ENCODE measurements around the gene GLI3.
A peak's percentile ranks its signal among the peaks of the same experiment; 100 is the strongest.

Gene GLI3

DNA sequence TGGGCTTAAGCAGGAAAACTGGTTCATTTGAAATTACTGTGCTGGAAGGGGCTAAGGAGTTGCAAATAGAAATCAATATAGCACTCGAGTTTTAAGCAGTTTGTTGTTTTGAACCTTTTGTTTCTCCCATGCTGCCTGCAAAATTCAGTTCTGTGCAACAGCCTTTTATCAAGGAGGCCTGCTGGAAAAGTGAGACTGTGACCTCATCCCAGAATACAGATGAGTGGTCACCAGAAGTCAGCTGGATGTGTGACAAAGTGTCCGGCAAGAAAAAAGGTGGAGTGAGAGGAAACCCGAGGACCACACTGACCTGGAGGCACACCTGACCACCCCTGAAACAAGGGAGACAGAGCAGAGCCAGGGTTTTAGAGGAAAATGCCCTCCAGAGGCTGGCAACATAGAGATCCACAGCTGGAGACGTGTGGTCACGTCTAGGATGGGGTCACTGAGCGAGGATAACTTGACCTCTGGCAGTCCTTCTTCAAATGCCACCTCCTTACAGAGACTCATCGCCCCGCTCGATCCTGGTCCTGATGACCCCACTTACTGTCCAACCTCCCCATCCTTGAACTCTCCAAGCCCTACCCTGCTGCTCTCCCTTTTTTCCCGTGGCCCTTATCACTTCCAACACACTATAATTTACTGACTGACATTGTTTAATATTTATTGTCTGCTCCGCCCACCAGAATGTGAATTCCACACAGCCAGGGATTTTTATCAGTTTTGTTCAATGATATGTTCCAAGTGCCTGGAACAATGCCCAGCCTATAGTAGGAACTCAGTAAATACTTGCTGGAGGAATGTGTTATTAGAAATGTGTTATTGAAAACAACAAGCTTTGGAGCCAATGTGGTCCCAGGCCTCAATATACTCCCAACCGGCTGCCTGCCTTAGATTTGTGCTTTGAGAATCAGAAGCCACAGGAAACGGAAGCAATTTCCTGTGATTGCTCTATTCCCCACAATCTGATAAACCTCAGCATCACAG, 243.8 kb downstream of the GLI3 start:
- no peak for DNase-seq

DNA sequence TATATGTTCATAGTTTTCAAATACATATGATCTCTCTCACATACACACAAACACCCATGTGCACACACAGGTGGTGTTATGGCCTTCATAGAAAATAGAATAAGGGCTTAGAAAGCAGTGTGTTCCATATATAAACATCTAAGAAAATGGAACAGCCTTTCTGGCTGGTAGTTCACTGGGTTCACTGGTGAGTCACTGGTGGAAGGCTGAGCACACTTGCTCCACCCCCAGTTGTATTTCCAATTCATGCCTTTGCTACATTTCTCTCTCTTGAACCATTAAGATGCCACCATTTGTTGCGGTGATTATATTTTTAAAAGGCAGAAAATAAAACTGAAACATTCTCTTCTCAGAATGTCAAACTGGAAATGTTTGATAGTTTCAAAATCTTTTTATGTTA, 252.1 kb downstream of the GLI3 start:
- no peak for DNase-seq

DNA sequence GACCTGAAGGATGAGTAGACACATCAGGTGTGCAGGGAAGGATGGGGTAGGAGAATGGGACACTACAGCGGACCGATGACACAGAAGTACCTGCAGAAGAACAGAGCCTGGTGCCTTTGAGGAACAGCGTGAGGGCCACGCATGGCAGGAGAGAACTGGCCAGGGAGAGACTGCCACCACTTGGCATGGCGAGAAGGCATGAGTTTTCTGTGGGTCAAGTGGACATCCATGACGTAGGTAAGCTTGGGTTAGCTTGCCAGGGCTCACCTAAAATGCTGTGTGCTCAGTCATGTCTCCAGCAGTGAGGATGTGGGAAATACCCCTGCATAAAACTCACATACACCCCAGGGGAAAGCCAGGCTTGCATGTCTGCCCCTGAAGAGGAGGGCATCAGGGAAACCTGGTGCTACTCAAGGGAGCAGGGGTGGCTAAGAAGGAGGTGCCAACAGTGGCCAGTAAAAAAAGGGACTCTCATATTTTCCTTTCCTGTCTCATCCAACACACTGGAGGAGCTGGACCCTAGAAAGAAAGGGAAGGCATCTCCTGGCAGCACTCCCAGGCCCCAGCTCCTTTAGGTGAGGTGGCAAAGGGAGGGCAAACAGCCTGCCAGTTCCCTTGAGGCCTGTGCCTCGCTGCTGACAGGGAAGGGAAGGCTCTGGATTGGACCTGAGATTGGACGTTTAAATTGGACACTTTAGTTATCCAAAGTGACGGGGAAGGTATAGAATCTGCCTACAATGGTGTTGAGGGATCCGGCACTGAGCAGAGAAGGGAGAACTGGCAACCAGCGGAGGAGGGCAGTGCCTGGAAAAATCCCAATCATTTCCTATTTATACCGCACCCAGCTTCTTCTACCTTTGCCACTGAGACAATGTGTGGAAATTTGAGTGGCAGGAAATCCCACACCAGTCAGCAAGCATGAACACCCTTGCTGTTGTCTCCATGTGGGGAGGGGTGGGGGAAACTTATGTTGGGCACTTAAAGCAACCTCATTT, 255.7 kb downstream of the GLI3 start:
- DNase-seq: no peak

DNA sequence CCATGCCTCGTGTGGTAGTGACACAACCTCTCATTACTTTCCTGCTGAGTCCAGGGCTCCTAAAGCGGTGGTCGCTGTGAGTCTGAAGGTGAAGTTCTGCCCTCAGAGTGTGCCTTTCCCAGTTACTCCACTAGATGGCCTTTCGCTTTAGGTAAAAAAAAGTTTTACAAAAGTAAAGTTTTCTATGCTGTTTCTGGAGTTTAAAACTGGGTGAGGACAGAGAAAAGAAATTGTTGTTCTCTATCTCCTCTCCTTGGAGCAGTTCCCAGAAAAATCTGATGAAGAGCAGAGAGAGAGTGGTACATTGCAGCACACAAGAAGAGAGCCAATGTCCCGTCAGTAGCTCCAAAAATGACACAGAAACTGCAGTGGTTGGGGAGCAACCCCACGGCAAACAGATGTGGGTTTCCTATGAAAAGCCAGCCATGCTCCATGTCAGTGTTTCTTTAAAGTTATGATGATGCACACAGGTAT, 257.1 kb downstream of the GLI3 start:
- DNase-seq: peak; percentile 30

DNA sequence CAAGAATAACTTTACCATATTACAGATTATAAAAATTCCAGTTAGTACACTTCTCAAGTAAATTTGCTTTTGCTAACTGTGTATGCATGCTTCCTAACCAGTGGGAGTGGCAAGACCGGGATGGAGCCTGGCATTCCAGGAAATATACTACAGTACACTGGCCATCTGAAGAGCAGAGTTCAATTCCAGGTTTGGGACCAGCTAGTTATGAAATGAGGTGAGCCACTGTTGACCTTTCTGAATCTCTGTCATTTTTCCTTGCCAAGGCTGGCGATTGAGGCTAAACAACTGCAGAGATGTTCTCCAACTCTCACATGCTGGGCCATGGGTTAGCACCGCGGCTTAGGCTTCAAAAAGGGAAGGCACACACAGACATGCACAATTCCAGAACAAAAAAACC, 258.2 kb downstream of the GLI3 start:
- no peak for DNase-seq

DNA sequence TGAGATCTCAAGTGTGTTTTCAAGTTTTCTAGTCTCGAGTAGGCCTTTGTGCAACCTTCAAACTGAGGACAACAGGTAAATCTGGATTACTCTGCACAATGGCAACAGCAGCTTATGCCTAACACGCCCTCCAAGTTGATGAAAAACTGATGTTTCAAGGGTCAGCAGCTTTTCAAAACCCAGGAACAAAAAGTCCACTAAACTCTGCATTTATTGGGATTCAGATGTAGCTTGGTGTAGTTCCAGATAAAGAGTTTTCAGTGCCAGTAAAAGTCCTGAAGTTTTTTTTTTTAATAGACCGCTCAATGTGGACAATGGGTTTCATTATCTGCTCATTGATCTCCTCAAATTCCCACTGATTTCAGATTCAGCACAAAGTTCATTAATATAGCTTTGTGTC, 259.3 kb downstream of the GLI3 start:
- DNase-seq: no peak

DNA sequence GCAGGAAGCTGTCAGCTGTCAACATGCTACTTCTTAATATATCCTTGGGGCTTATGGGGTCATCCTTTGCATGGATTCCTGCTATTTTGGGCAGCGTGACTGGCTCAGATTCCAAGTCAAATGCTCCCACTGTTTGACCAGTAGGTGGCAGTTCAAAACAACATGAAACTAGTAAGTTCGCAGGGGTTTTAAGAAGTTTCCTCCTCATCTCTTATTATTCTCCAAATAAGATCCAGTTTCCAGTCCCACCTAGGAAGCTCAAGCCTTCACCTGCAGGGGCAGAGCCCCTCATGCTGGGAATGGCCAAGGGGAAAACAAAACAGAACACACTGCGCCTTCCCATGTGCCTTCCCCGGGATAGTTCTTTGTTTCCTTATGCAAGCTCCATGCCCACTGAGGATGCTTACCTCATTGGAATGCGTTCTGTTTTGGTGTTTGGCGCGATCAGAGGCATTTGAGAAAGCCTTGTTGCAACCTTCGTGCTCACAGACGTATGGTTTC, 259.8 kb downstream of the GLI3 start:
- peak; percentile 39 for DNase-seq

DNA sequence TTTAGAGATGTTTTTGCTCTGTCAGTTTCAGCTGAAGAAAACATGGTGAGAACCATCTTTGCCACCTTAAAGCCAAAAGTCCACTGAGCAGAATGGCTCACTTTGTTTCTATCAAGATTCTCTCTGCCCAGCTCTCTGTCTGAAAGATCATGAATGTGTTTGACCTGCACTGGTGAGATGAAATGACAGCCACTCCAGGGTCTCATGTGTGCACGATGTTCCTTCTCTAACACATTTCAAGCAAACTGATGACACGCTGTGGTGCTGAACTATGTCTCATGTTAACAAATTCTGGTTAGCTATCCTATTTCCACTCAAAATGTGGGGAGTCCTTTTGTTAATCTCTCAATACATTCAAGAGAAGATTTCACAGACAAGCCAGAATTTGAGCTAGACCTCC, 260.6 kb downstream of the GLI3 start:
- no peak for DNase-seq

DNA sequence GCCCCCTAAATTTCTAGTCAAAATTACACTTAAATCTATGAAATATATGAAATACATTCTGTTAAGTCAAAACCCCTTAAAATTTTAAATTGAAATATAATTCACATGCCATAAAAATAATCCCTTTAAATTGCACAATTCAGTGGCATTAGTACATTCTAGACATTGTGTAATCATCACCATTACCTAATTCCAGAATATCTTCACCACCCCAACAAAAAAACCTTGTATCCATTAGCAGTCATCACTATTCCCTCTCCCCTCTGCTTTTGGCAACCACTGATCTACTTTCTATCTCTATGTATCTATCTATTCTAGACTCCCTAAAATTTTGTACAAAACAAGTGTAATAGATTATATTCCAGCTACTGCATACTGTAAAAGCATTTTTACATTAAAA, 261.2 kb downstream of the GLI3 start:
- DNase-seq: no peak

DNA sequence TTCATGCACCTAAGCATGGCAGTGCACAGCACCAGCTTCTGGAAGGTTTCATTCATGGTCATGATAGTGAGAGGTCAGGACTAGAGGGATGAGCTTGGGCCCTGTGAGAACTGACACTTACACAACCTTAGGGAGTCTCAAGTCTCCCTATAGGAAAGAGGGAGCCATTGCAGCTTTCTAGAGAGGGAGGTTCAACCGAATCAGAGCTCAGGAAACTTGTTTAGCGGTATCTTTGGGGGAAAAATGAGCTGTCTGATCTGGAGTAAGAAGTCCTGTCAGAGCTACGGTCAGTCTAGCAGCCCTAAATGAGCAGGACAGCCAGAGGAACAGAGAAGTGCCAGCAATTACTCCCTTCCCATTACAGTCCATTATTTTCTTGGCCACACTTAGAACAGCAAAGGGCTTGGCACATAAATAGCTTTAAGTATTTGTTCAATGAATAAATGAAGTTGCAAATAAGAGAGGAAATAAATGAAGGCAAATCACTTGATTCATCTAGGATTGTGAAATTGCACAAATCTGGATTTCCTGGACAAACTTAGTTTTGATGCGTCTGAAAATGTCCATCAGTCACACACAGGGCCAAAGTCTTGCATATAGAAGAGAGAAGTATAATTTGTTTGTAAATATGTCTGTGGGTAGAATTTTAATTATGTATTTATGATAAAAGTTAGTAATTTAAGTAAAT, 262.0 kb downstream of the GLI3 start:
- no peak for DNase-seq

DNA sequence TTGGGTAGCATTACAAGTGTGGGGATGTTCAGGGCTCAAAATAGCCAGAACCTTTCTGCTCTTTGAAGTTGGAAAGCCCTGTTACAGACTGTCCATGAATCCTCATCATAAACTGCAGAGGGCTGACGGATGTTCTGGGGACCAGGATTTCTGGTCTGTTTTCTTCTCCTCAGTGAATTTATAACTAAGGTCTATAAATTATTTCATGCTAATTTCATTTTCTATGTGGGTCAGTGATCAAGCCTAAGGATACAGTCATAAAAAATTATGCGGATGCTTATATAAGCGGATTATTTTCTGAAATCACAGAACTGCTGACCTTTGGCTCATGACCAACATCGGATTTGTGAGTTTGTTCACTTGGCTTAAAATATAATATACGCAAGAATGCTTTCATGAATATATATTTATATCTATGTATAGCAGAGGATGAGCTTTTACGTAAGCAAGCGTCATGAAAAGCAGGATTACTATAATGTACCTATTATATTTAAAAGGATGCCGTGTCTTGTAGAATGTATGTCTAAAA, 263.7 kb downstream of the GLI3 start:
- DNase-seq: no peak

DNA sequence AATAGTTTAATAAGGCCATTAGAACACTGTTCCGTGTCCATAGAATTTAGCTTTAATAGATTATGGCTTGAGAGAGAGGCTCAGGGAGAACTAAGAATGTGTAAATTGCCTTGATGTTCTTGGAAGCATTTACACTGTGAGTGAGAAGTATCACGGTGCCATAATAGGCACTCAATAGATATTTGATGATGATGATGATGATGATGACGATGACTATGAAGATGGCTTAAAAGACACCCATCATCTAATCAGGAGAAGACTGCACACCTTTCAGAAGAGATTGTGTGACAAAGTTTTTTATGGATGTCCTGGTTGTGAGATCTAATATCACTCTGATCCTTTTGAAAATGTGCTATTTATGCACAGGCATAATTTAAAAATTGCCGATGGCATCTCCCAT, 264.2 kb downstream of the GLI3 start:
- no peak for DNase-seq

DNA sequence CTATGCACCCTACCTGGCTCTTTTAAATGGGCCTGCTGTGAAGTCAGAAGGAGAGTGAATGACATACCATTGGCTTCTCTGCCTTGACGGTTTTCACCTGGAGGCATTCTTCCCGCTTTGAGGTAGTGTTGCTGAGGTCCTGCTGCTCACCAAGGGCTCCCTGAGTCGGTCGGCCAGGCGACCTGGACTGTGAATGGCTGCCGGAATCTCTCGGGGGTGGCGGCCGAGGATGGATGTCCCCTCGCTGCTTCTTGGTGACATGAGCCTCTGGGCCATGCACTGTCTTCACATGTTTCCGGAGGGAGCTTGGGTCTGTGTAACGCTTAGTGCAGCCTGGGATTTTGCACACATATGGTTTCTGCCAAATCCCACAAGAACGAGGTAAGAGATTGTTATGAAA, 264.7 kb downstream of the GLI3 start:
- no peak for DNase-seq

DNA sequence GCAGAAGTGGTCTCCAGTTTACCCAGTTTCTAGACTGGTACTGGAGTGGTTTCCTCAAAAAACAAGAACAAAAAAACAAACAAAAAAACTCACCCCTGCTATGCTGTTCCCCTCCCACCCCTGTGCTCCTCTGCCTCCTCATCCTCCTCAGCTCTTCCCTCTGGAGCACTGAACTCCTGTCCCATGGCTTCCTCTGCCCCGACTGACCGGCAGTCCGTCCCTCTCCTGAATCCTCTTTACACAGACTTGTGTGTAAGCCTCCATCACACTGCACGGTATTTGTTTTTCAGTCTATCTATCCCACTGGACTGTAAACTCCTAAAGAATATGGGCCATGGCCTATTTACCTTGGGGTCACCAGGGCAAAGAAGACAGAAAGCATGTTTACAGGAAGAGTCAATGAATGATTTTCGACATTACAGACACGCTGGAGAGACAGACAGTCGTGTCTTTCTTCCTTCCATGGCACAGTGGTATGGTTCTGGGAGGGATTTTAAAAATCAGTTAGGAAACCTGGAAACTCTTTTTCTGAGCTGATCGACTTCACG, 265.3 kb downstream of the GLI3 start:
- no peak for DNase-seq

DNA sequence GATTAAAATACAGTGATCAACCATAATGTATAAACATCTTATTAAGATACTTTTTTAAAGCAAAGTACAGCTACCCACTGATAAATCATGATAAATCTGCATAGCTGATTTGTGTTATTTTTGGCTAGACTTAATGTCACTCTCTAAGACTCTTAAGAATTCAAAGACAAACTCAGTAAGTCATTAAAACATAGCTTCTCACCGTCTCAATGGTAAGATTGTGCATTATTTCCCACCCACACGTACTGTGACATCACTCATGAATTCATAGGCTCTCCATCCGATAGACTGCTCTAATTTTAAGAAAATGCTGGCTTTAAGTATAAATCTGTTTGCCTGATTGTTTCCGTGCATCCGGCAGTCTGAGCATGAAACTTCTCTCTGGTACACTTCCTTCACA, 266.1 kb downstream of the GLI3 start:
- no peak for DNase-seq

DNA sequence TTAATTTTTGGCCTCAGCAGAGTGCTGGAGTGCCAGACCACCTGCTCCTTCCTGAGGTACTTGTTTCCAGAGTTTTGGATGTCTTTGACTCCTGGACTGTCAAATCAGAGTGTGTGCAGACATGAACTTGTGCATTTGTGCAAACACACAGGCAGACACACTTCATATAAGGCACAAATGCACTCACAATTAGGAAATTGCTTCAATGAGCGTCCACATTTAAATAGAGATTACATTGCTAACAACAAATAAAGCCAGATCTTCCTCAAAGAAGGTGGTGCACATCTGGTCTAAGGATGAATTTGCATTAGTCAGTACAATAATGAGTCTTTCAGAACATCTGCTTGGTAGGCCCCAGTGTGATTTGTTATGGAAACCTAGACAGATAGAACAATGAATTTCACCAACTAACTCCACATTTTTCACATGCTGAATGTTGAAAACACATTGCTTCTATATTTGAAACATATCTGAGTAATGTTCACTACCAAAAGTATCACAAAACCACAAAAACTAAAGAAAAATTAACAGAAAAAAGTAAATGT, 267.4 kb downstream of the GLI3 start:
- no peak for DNase-seq

DNA sequence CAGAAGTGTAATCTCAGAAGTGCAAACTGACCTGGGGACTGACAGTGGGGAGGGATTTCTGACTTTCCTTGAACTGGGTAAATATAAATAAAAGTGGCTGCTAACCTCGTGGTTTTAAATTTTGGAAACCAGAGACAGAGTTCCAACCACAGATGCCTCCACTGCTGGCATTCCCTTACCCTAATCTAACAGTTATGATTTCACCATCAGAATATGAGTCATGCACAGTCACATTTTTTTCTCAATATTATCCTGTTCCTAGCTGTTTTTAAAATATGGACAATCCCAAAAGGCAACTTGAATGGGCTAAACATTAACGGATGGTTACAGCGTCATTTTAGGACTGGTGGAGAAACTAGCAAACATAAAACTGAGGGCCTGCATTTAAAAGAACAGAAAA, 269.9 kb downstream of the GLI3 start:
- DNase-seq: no peak

DNA sequence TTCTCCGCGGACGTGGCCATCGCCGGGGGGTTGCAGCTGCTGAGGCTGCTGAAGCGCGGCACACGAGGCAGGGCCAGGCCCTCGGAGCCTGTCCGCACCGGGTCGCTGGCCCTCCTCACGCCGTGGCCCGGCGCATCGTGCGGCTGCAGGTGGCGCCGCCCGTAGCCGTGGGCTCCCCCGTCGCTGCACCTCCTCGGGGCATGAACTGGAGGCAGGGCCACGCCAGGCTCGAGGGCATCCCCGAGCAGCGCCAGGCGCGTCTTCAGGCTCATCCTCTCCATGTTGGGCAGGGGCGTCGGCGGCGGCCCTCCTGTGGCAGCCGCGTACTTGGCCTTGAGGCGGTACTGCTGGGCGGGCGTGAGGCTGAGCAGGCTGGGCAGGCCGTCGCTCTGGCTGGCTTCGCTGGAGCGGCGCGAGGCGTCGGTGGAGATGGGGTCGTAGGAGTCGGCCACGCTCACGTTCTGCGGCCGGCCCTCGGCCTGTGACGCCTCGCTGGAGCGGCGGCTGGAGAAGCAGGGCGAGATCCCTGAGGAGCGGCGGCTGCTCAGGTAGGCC, 271.0 kb downstream of the GLI3 start:
- DNase-seq: no peak

DNA sequence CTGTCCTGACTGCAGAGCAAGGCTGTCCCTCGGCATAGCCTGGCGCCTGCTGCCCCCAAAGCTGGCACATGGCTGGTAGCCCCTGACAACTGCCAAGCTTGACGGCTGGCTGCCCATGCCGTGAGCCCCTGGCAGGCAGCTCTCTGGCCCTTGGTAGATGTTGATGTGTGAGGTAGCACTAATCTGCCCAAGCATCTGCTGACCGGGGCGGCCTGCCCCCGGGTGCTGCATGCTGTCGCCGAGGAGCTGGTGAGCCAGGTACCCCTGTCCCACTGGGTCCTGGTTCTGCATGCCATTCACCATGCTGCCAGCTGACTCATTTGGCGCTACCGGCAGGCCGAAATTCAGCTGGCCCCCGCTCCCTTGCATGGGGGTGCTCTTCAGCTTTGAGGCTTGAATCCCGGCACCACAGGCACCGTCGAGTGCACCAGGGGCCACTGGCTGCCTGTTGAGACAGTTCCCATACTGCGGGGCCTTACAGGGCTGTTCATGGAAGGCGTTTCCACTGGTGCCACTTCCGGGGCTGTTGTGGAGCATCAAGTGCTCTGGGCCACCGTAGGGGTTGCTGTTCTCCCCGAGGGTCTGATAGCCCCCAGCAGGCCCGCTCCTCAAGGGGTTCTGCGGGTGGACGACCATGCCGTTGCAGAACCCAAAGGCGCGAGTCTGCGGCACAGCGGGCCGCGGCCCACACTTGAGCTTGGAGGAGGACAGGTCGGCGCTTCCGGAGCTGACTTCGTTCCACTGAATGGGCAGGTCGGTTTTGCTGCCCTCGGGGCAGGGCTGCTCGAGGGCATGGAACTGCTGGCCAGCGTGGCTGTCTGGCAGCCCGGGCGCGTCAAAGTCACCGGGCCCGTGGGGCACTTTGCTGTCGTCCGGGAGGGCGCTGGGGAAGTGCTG, 271.9 kb downstream of the GLI3 start:
- no peak for DNase-seq

DNA sequence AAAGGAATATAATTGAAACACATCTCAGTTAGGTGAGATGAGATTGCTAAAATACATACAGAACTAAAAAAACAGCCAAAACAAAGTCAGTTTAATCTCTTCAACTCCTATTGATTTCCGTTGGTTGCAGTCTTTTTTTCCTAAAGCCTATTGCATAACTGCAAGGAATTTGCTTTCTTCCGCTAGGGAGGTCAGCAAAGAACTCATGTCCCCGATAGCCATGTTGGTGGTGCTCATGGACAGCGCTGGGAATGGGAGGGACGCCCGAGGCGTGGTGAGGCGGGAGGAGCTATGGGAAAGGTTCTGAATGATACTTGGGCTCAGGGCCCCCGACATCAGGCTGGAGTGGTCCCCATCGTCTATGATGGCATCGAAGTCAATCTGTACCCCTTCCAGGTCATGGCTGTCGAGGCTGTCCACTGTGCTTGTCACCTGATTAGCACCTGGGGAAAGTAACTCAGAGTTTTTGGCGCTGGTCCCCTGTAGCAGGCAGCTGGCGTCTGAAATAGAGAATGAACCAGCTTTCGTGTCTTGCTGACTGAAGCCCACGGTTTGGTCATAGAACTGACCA, 272.7 kb downstream of the GLI3 start:
- DNase-seq: no peak

All from RPMI8226 (cell line).